HG03354 (cell line): Measurements from ENCODE around the gene HFE.

Source experiments
- ATAC-seq: cut with Tn5 transposase; IDR thresholded peaks from one replicate; pipeline ENCODE4 v1.9.1; 2021; ENCODE audit warnings: mild to moderate bottlenecking; ENCODE audit not compliant: unreplicated experiment, poor library complexity, severe bottlenecking

The HFE gene

DNA sequence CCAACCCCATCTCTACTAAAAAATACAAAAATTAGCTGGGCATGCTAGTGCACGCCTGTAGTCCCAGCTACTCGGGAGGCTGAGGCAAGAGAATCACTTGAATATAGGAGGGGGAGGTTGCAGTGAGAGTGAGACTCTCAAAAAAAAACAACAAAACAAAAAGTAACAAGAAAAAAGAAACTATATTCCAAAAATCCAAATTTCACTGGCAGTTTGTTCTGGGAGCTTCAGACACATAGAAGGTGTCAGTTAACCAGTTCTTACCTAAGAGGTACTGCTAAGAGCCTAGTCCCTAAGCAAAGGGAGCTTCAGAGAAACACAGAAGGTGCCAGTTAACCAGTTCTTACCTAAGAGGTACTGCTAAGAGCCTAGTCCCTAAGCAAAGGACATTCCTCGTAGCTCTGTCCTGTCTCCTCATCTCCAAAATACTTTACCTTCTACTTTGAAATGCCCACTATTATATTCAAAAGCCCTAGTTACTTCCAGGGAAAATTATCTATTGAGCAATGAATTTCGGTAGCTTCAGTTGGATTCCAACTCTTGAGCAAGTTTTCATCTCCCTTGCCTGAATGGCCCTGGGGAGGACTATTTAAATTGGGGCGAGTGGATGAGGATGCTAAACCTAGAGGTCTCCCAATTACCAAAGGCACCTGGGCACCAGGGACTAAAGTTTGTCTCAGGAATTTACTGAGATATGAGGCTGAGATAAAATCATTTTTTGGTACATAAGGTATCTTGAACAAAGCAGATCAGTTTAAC lies 41.0 kb downstream of the HFE start:
- ATAC-seq, result no peak

GRCh38 chr6:26129656-26130055 lies 42.4 kb downstream of the HFE start:
- no peak for ATAC-seq

GRCh38 chr6:26130581-26131249 lies 43.5 kb downstream of the HFE start:
- ATAC-seq, result no peak

GRCh38 chr6:26131618-26132017 lies 44.4 kb downstream of the HFE start:
- ATAC-seq, result no peak

GRCh38 chr6:26133730-26134129 lies 46.5 kb downstream of the HFE start:
- no peak for ATAC-seq

DNA sequence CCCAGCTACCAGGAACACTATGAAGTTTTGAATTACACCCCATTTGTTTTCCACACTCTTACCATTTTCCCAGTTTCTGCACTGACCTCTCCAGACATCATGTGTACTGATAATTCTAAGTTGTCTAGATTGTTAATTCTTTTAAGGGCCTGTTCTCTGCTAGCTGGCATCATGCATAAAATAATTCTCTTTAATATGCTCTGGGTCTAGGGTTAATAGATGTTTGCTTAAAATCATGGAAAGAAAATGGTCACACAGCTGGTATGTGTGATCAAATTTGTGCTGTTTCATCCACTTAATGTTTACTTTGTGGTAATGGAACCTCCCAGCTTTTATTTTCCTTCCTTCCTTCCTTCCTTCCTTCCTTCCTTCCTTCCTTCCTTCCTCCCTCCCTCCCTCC lies 49.1 kb downstream of the HFE start:
- ATAC-seq, result no peak

- ATAC-seq, result no peak
These were observed 53.2 kb downstream of the HFE start for GRCh38 chr6:26140254-26140966.

DNA sequence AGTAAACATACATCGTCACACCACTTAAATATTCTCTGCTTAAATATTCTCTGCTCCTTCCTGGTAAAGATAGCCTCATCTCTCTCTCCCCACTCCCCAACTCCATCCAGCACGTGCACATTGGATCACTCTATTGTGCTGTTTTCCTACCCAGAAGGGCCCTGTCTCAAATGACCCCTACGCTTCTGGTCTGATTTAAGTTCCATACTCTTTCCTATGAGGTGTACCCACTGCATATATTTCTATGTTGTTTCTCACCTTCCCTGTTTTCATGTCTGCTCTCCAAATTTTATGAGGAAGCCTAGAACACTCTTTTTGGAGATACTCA lies 53.7 kb downstream of the HFE start:
- ATAC-seq, result no peak

- ATAC-seq, result no peak
These were observed 54.2 kb downstream of the HFE start for GRCh38 chr6:26141378-26141904.

DNA sequence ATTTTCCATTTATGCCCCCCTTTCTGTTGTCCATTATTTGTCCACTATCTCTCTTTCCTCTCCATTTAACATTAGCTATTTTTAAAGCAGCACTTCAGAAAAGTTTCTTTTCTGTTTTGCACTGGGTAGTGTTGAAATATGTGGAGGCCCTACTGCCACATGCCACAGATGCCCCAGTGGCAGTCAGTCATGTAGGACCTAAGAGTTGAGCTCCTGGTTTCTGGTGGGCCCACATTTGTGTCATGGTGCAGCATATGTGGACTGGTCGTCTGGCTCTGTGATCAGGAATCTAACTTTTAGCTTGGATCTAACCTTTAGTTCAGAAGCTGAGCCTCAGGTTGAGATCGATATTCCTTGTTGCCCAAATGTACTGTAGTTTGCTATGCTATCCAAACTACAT lies 54.8 kb downstream of the HFE start:
- no peak for ATAC-seq
